ENCODE results near the gene DCDC2C.

The DCDC2C gene

GRCh38 chr2:3747032-3747654, 43.8 kb downstream of the DCDC2C start:
- DNase-seq (ENCODE audit: low spot score) = no peak

- no peak for DNase-seq (ENCODE audit: low spot score)
These were observed 44.5 kb downstream of the DCDC2C start for GRCh38 chr2:3747826-3748225.

GRCh38 chr2:3749201-3749600, 45.8 kb downstream of the DCDC2C start:
- DNase-seq (ENCODE audit: low spot score) = no peak

GRCh38 chr2:3751251-3751650, 47.9 kb downstream of the DCDC2C start:
- DNase-seq (ENCODE audit: low spot score) = no peak

- no peak for DNase-seq (ENCODE audit: low spot score)
These were observed 48.4 kb downstream of the DCDC2C start for GRCh38 chr2:3751806-3752205.

- DNase-seq (ENCODE audit: low spot score) = no peak
These were observed 49.0 kb downstream of the DCDC2C start for GRCh38 chr2:3752376-3752775.

- no peak for DNase-seq (ENCODE audit: low spot score)
These were observed 50.2 kb downstream of the DCDC2C start for GRCh38 chr2:3753561-3753960.

- DNase-seq (ENCODE audit: low spot score) = no peak
These were observed 50.9 kb downstream of the DCDC2C start for GRCh38 chr2:3754280-3754679.

GRCh38 chr2:3754795-3755194, 51.4 kb downstream of the DCDC2C start:
- DNase-seq (ENCODE audit: low spot score) = no peak

- no peak for DNase-seq (ENCODE audit: low spot score)
These were observed 51.9 kb downstream of the DCDC2C start for GRCh38 chr2:3755277-3755676.

GRCh38 chr2:3756306-3756705, 52.9 kb downstream of the DCDC2C start:
- no peak for DNase-seq (ENCODE audit: low spot score)

- no peak for DNase-seq (ENCODE audit: low spot score)
These were observed 55.5 kb downstream of the DCDC2C start for GRCh38 chr2:3758906-3759305.

- DNase-seq (ENCODE audit: low spot score) = no peak
These were observed 56.0 kb downstream of the DCDC2C start for GRCh38 chr2:3759331-3759730.

GRCh38 chr2:3759761-3760160, 56.4 kb downstream of the DCDC2C start:
- no peak for DNase-seq (ENCODE audit: low spot score)

GRCh38 chr2:3761272-3761671, 57.9 kb downstream of the DCDC2C start:
- DNase-seq (ENCODE audit: low spot score) = no peak

GRCh38 chr2:3762771-3763447, 59.5 kb downstream of the DCDC2C start:
- no peak for DNase-seq (ENCODE audit: low spot score)

GRCh38 chr2:3766824-3767223, 63.4 kb downstream of the DCDC2C start:
- DNase-seq (ENCODE audit: low spot score) = no peak

GRCh38 chr2:3768960-3769765, 65.8 kb downstream of the DCDC2C start:
- DNase-seq (ENCODE audit: low spot score) = no peak

- DNase-seq (ENCODE audit: low spot score) = no peak
These were observed 66.4 kb downstream of the DCDC2C start for GRCh38 chr2:3769766-3770165.

- DNase-seq (ENCODE audit: low spot score) = no peak
These were observed 67.5 kb downstream of the DCDC2C start for GRCh38 chr2:3770724-3771415.

- DNase-seq (ENCODE audit: low spot score) = no peak
These were observed 68.2 kb downstream of the DCDC2C start for GRCh38 chr2:3771576-3771975.

- no peak for DNase-seq (ENCODE audit: low spot score)
These were observed 71.0 kb downstream of the DCDC2C start for GRCh38 chr2:3774336-3774735.

GRCh38 chr2:3776311-3776710, 72.9 kb downstream of the DCDC2C start:
- no peak for DNase-seq (ENCODE audit: low spot score)
